GM12892 (cell line): ENCODE results near the gene FOXO3.

Experiments
- POLR2A ChIP-seq: IDR thresholded peaks from 2 replicates; pipeline ENCODE4 v1.6.1; 2011; ENCODE audit warnings: low read depth, low read length, control low read depth
- POLR2AphosphoS5 ChIP-seq: IDR thresholded peaks from 2 replicates; pipeline ENCODE4 v1.6.1; 2011; ENCODE audit warnings: low read depth, low read length, control low read depth

GRCh38 chr6:108730635-108731515 lies 170.2 kb downstream of the FOXO3 start:
- TF ChIP-seq POLR2AphosphoS5 (no peak), POLR2A (no peak)
